Activated CD4-positive, alpha-beta T cell treated with anti-CD3 and anti-CD28 coated beads, Interleukin-2, amount 10 ng/mL, durations not matched to agents 24 days and 14 days (primary cell): ENCODE data around the gene ALG12. TPM values are rescaled to one million over a fixed set of nuclear protein-coding genes. Genes with fewer than 3 reads are reported as not detected.

ENCODE experiments used
- DNase-seq: peaks from one replicate; pipeline ENCODE4 v3.0.0; 2022
- H3K27ac Mint-ChIP-seq: one replicate; pipeline ENCODE4 v1.8.0; 2022; ENCODE audit warnings: mild to moderate bottlenecking, mixed read lengths
- H3K27me3 Mint-ChIP-seq: one replicate; pipeline ENCODE4 v1.8.0; 2022; ENCODE audit warnings: mixed read lengths
- H3K36me3 Mint-ChIP-seq: one replicate; pipeline ENCODE4 v1.8.0; 2022; ENCODE audit warnings: low read depth, mild to moderate bottlenecking, mixed read lengths
- H3K4me1 Mint-ChIP-seq: one replicate; pipeline ENCODE4 v1.8.0; 2021; ENCODE audit warnings: mixed read lengths
- H3K4me3 Mint-ChIP-seq: one replicate; pipeline ENCODE4 v1.8.0; 2022; ENCODE audit warnings: mild to moderate bottlenecking, moderate library complexity, mixed read lengths
- H3K9me3 Mint-ChIP-seq: one replicate; pipeline ENCODE4 v1.8.0; 2021; ENCODE audit warnings: mixed read lengths
- intact Hi-C: fragments of 100-400 bp; cut with micrococcal nuclease; formaldehyde crosslinking; loops from one replicate; pipeline ENCODE4 v1.15.1; 2023
- total RNA-seq: library from RNA; stranded (reverse); gene quantifications from 2 replicates; pipeline ENCODE4 v1.2.3, GENCODE V29; 2022

ALG12 gene
- total RNA-seq, 1 donor from 2014 or later, result 17.9 TPM

DNA sequence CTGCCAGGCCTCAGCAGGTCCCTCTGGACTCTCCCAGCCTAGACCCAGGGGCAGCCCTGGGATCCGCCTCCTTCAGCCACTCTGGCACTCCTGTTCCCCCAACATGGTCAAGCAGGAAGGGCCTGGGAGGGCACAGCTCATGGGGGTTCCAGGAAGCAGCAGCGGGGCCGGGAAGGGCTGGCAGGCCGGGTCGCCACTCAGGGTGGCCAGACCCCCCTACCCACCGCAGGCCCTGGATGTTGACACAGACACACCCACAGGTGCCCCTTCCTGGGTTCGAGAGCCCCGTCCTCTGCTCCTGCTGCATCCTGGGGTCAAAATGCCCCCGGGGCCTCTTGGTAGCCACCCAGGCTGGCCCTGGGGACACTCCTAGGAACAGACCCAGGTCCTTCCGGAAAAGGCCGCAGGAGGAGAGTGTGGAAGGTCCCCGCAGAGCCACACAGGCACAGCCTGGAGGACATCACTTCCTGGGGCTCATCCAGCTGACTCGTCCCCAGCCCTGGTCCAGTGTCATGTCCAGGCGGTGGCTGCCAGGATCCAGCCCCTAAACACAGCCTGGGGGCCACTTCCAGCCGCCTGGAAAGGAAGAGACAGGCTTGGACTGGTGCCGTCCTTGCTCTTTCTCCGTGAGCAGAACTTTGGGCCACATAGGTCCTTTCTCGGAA is 35.6 kb upstream of the ALG12 start:
- DNase-seq, result no peak
- no peaks in the 10 kb centered on the region for H3K36me3 Mint-ChIP-seq
- no peak overlapping the region for H3K4me3 Mint-ChIP-seq
- H3K9me3 Mint-ChIP-seq, result no peaks in the 10 kb centered on the region
- no peak overlapping the region for H3K27ac Mint-ChIP-seq
- intact Hi-C loops, result no loop called here
- H3K4me1 Mint-ChIP-seq, result peaks cover 2% of the 10 kb centered on the region
- H3K27me3 Mint-ChIP-seq, result no peaks in the 10 kb centered on the region

DNA sequence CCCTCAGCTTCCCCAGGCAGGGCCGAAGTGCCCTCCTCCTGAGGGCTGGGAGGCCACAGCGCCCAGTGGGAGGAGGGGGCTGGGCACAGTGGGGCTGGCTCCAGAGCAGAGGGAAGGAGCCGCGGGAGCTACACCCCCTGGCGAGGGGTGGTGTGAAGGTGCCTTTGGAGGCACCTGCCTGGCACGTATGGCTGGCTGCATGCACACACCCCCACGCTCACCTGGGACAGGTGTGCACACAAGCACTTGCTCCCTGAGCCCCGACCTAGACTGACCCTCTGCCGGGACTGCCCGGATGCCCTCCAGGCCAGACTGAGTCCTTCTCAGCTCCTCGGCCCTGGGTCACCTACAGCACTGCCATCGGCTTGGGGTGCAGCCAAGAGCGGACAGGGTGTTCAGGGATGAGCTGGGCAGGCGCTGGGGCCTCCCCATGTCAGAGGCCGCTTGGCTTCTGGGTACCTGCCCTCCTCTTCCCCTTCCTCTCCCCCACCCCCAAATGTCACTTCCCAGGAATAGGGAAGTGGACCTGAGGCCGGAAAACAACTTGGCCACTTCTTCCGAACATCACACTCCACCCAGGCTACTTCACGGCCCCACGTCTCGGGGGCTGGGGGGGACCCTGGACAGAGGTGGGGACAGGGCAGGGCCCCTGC is 34.9 kb upstream of the ALG12 start:
- H3K9me3 Mint-ChIP-seq, result no peaks in the 10 kb centered on the region
- H3K27ac Mint-ChIP-seq, result no peak overlapping the region
- no peaks in the 10 kb centered on the region for H3K36me3 Mint-ChIP-seq
- H3K4me3 Mint-ChIP-seq, result no peak overlapping the region
- H3K27me3 Mint-ChIP-seq, result no peaks in the 10 kb centered on the region
- intact Hi-C loops, result no loop called here
- no peak for DNase-seq
- H3K4me1 Mint-ChIP-seq, result peaks cover 2% of the 10 kb centered on the region

DNA sequence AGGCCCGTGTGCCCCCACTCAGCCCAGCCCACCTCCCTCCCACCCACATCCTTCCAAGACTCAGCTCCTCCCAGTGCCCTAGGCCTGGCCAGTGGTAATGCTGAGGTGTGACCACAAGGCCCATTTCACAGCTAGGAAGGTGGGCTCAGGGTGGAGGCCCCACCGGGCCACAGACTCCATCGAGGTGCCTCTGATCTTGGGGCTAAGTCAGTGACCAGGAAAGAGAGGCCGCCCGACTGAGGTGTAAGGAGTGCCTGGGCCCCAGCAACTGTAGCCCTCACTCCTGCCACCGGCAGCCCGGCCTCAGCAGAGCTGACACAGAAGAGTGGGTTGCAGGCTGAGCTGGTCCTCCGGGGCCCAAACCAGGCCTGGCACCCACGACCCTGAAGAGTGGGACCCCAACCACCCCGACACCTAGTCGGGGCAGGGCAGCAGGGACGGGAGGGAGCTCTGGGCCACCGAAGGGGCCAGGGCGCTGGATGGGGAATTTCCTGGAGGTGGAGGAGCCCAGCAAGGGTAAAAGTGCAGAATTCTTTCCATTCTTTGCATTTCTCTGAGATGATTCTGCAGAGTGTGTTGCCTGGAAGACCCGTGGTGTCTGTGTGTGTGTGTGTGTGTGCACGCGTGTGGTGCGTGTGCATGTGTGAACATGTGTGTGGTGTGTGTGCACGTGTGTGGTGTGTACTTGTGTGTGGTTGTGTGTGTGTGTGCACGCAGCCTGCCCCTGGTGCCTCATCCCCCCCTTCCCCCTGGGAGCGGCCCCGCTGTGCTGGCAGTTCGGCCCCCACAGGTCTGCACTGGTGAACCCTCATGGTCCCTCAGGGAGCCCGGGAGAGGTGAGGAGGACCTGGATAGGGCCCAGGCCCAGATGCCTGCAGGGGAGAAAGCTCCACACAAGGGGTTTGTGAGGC is 34.0 kb upstream of the ALG12 start:
- Mint-ChIP-seq H3K27ac (no peak overlapping the region), H3K27me3 (no peaks in the 10 kb centered on the region), H3K9me3 (no peaks in the 10 kb centered on the region), H3K4me1 (no peaks in the 10 kb centered on the region), H3K36me3 (no peaks in the 10 kb centered on the region), H3K4me3 (no peak overlapping the region)
- no peak for DNase-seq
- intact Hi-C loops, result no loop called here

DNA sequence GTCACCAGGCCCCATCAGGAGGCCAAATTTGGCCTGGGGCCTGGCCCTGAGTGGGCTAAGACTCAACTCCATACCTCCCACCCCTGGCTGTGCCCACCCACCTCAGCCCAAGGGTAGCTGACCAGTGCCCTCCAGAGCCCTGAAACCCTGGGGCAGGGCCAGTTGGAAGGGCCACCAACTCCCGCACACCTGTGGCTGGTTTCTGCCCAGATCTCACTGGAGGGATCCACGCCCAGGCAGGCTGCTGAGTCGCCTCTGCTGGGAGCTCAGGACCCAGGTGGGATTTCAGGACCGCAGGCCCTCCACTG is 33.4 kb upstream of the ALG12 start:
- H3K27ac Mint-ChIP-seq, result no peak overlapping the region
- H3K4me1 Mint-ChIP-seq, result no peaks in the 10 kb centered on the region
- intact Hi-C loops, result no loop called here

DNA sequence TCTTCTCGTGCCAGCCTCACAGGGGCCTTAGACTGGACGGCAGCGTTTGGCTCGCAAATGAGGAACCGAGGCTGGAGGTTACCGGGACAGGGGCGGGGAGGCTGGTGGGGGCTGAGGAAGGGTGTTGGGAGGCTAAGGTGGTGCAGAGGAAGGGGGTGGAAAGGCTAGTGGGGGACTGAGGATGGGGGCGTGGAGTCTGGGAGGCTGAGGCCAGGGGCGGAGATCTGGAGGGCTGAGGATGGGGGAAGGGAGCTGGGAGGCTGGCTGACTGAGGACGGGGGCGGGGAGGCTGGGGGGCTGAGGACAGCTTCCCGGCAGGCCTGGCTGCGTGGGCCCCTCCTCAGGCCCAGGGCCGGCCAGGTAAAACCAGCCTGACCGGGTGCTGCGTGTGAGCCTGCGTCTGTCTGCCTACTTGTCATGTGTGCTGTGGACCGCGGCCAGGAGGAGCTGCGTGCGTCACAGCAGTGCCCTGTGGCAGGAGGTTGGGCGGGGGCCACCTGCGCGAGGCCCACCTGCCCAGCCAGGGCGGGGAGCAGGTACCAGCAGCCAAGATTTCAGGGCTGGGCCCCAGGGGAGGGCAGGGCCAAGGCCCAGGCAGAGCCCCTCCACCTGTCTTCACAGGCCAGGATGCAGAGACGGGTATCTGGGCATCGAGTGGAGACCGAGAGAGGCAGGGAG is 32.9 kb upstream of the ALG12 start:
- H3K4me3 Mint-ChIP-seq, result no peak overlapping the region
- no peaks in the 10 kb centered on the region for H3K9me3 Mint-ChIP-seq

More for the DNA sequence above, 33.4 kb upstream of the ALG12 start:
- Mint-ChIP-seq H3K4me3 (no peak overlapping the region), H3K9me3 (no peaks in the 10 kb centered on the region), H3K27me3 (no peaks in the 10 kb centered on the region), H3K36me3 (no peaks in the 10 kb centered on the region)
- DNase-seq, result no peak

DNA sequence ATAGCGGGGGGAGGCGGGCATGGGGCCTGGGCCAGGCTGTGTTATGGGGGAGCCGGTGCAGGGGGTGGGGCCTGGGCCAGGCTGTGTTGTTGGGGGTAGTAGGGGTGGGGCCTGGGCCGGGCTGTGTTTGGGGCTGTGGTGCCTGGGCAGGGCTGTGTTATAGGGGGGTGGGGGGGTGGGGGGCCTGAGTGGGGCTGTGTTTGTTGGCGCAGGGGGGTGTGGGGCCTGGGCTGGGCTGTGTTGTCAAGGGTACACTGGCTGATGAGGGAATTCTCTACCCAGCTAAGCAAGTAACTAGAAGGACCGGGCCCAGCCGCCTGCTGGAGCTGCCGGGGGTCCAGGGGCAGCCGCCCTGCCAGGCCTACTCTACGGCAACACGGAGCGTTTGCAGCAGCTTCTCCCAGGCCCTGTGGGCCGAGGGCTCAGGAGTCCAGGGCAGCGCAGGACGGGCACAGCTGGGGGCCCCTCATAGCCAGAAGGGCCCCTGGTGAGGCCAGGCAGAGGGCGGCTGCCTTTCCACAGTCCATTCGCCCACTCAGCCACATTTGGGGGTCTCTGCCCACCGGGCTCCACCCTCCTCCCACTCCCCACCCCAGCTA is 32.3 kb upstream of the ALG12 start:
- intact Hi-C loops, result no loop called here
- no peaks in the 10 kb centered on the region for H3K27me3 Mint-ChIP-seq
- H3K9me3 Mint-ChIP-seq, result no peaks in the 10 kb centered on the region
- no peak overlapping the region for H3K27ac Mint-ChIP-seq
- H3K4me1 Mint-ChIP-seq, result peaks cover 4% of the 10 kb centered on the region
- no peaks in the 10 kb centered on the region for H3K36me3 Mint-ChIP-seq
- DNase-seq, result no peak
- no peak overlapping the region for H3K4me3 Mint-ChIP-seq

More for the DNA sequence above, 32.9 kb upstream of the ALG12 start:
- Mint-ChIP-seq H3K4me1 (no peaks in the 10 kb centered on the region), H3K36me3 (no peaks in the 10 kb centered on the region), H3K27ac (no peak overlapping the region), H3K27me3 (no peaks in the 10 kb centered on the region)
- no peak for DNase-seq
- intact Hi-C loops, result no loop called here

DNA sequence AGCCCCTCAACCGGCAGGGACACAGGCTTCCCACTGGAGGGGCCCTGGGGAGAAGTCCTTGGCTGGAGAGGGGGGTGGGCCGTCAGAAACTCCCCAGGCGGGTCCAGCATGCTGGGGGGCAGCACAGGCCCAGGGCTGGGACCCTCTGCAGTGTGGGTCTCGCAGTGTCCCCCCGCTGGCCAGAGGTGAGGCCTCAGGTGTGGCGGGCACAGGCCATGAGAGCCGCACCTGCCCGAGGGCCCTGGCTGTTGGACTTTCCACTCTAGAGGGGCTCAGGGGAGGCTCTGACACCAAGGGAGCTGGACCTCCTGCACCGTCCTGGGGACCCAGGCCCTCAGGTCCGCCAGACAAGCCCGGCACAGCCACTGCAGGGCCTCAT is 31.7 kb upstream of the ALG12 start:
- Mint-ChIP-seq H3K4me1 (peaks cover 4% of the 10 kb centered on the region), H3K36me3 (no peaks in the 10 kb centered on the region)
- DNase-seq, result no peak

DNA sequence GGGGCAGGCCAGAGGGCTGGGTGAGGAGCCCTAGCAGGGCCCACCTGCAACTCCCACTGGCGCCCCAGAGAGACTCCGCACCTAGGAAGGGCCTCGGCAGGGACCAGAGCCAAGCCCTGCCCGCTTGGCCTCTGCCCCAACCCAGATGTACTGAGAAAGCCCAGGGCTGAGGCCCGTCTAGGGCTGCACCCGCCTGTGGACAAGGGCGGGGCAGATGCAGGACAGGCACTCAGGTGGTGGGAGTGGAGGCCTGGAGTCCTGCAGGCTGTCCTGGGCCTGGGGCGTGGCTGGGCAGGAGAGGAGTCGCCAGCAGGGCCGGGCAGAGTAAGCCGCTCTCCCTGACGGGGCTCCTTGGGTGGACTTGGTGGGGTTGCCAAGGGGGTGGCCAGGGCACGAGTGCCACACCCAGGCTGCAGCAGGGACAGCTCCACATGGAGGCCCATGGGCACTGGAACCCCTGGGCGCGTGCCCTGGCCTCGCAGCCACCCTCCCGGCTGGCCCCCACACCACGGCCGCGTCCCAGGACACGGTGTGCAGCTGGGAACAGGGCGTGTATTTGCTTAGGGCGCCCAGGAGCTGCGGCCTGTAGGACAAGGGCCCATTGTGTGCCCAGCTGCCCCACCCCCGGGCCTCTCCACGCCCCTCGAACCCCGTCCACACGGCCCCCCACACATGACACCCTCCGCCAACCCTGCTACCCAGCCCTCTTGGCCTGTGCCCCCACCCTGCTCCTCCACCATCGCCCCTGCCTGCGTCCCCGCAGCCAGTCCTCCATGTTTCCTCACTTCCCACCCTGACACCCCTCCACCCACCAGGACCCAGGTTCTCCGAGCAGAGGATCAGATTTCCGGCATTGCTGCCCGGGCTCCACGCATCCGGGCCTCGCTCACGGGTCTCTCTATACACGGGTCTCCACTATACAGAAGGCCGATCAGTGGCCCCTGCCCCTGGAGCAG is 31.0 kb upstream of the ALG12 start:
- H3K4me1 Mint-ChIP-seq, result peaks cover 4% of the 10 kb centered on the region
- DNase-seq, result no peak
- no peaks in the 10 kb centered on the region for H3K9me3 Mint-ChIP-seq
- intact Hi-C loops, result no loop called here
- no peaks in the 10 kb centered on the region for H3K36me3 Mint-ChIP-seq
- no peak overlapping the region for H3K4me3 Mint-ChIP-seq
- H3K27ac Mint-ChIP-seq, result no peak overlapping the region
- H3K27me3 Mint-ChIP-seq, result no peaks in the 10 kb centered on the region

More for the DNA sequence above, 31.7 kb upstream of the ALG12 start:
- Mint-ChIP-seq H3K27me3 (no peaks in the 10 kb centered on the region), H3K27ac (no peak overlapping the region), H3K9me3 (no peaks in the 10 kb centered on the region), H3K4me3 (no peak overlapping the region)
- intact Hi-C loops, result no loop called here

DNA sequence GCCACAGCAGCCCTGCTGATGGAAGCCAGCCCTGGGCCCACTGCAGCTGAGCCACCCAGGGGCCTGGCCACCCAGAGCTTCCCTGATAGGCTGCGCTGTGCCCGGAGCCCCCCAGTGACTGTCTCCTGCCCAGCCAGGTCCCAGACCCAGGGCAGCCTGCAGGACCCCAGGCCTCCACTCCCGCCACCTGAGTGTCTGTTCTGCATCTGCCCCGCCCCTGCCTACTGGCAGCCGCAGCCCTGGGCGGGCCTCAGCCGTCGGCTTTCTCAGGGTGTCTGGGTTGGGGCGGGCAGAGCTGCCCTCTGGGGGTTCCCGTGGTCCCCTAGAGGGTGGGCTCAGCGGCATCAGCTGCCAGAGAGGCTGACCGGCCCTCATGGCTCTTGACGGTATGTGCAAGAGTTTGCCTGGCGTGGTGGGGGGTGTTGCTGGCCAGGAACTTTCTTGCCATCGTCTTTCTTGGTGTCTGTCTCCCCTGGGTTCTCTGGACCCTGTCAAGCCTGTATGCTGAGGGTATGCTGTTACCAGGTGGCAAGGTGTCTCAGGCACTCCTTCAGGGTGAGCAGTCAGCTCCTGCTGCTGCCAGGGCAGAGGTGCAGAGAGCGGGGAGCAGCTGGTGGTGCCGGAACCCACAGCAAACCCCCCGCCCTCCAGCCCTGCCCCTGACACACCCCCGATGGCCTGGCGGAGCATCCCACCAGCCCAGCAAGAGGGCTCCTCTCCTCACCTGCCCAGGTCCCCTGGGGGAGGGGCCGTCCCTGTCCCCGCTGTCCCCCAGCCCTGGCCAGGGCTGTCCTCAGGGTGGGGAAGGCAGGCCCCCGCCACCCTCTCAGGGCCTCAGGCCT is 30.1 kb upstream of the ALG12 start:
- no peak overlapping the region for H3K27ac Mint-ChIP-seq
- H3K9me3 Mint-ChIP-seq, result no peaks in the 10 kb centered on the region
- intact Hi-C loops, result no loop called here
- H3K27me3 Mint-ChIP-seq, result no peaks in the 10 kb centered on the region
- H3K4me3 Mint-ChIP-seq, result no peak overlapping the region
- H3K36me3 Mint-ChIP-seq, result no peaks in the 10 kb centered on the region
- DNase-seq, result no peak
- peaks cover 4% of the 10 kb centered on the region for H3K4me1 Mint-ChIP-seq

DNA sequence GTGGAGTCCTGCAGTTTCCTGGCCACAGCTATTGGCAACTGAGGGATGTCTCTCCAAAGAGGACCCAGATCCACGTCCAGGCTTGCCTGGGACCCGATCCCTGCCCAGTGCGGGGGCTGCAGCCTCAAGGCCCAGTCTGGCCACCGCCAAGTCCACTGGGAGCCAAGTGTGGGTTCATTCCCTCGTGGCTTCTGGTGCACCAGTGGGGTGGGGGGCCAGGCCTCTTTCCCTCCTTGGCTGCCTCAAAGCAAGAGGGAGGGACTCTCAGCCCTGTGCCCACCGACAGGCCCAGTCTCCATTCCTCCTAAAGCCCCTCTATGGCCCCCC is 29.0 kb upstream of the ALG12 start:
- DNase-seq, result no peak
- H3K36me3 Mint-ChIP-seq, result no peaks in the 10 kb centered on the region
- no peaks in the 10 kb centered on the region for H3K9me3 Mint-ChIP-seq
- H3K4me1 Mint-ChIP-seq, result peaks cover 4% of the 10 kb centered on the region
- intact Hi-C loops, result no loop called here
- H3K4me3 Mint-ChIP-seq, result no peak overlapping the region
- no peaks in the 10 kb centered on the region for H3K27me3 Mint-ChIP-seq
- H3K27ac Mint-ChIP-seq, result no peak overlapping the region

DNA sequence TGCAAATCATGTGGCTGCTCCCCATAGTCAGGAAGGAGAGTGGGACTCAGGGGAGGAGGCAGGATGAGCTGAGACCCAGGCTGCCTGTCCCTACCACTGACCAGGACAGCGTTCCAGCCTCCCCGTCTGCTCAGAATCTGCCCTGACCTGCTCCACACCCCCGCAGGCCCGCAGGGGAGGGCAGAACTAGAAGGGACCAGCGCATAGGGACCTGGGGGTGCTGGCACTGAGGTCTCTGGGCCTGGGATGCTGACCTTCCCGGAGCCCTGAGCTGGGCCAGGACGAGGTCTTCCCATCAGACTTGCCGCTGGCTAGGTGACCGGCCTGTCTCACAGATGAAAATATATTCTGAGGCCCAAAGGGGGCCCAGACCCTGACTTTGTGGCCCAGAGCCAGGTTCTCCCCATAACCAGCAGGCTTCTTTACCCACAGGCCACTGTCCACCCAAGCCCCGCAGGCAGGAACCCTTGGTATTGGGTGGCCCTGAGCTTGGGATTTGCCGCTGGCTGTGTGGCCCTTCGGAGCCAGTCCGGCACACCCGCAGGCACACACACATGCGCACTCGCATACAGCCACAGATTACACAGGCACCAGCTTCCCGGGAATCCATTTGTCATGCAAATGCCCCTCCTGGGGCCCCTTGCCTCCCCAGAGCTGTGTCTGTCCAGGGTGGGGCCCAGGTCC is 28.5 kb upstream of the ALG12 start:
- H3K27me3 Mint-ChIP-seq, result no peaks in the 10 kb centered on the region
- DNase-seq, result no peak
- H3K36me3 Mint-ChIP-seq, result no peaks in the 10 kb centered on the region
- no peak overlapping the region for H3K4me3 Mint-ChIP-seq
- H3K9me3 Mint-ChIP-seq, result no peaks in the 10 kb centered on the region
- no peak overlapping the region for H3K27ac Mint-ChIP-seq
- intact Hi-C loops, result no loop called here
- H3K4me1 Mint-ChIP-seq, result peaks cover 4% of the 10 kb centered on the region
